ENCODE data around the gene RUNX3.

RUNX3 gene

DNA sequence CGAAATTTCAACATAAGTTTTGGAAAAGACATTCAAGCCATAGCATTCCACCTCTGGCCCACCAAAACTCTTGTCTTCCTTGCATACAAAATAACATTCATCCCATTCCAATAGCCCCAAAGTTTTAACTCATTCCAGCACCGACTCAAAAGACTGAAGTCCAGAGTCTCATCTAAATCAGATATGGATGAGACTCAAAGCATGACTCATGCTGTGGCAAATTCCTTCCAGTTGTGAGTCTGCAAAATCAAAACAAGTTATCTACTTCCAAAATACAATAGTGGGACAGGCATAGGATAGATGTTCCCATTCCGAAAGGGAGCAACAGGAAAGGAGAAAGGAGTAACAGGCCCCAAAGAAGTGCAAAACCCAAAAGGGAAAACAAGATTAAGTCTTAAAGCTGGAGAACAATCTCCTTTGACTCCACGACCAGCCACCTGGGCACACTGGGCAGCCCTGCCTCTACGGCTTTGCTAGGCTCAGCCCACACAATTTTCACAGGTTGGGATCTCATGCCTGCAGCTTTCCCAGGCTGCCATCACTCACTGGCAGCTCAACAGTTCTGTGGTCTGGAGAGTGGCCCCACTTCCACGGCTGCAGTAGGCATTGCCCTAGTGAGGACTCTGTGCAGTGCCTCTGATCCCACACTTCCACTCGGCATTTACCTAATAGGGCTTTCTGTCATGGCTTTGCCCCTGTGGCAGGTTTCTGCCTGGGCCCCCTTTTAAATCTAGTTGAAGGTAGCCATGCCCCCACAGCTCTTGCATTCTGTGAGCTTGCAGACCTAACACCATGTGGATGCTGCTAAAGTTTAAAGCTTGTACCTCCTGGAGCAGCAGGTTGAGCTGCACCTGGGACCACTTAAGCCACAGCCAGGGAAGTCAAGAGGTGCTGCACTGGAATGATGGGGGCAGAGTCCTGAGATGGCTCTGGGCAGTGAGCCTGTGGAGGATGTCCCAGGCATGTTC lies 51.0 kb downstream of the RUNX3 start:
- no peak for DNase-seq
- Histone ChIP-seq H3K27ac (ENCODE audit: low read length) (no peak overlapping the region), H3K4me2 (ENCODE audit: low read depth, low read length) (no peak overlapping the region), H3K9me2 (replicated peaks; ENCODE audit: insufficient read depth, low read length) (no peaks in the 10 kb centered on the region), H3K36me3 (replicated peaks; ENCODE audit: insufficient read depth, low read length) (no peaks in the 10 kb centered on the region), H3F3A (ENCODE audit: insufficient read depth, low read length) (no peaks in the 10 kb centered on the region), H3K9me3 (replicated peaks; ENCODE audit: insufficient read depth, low read length) (no peaks in the 10 kb centered on the region), H3K79me2 (ENCODE audit: low read length) (no peaks in the 10 kb centered on the region), H3K4me1 (ENCODE audit: low read length) (no peaks in the 10 kb centered on the region), H3K9ac (ENCODE audit: low read length) (no peak overlapping the region), H3K27me3 (replicated peaks; ENCODE audit: insufficient read depth, low read length) (no peaks in the 10 kb centered on the region), H2AFZ (ENCODE audit: low read length) (no peak overlapping the region), H4K20me1 (ENCODE audit: insufficient read depth, low read length) (no peaks in the 10 kb centered on the region), H3K4me3 (ENCODE audit: low read length) (no peak overlapping the region)
- no peak for TF ChIP-seq EZH2phosphoT487 (IDR thresholded peaks at IDR 0.05; ENCODE audit: low read length)
- no peak for TF ChIP-seq EZH2 (optimal IDR thresholded peaks at IDR 0.05; ENCODE audit: low read depth, low read length)
- TF ChIP-seq CTCF (IDR thresholded peaks at IDR 0.05; ENCODE audit: low read length): no peak

- H3F3A ChIP-seq (ENCODE audit: insufficient read depth, low read length): no peaks in the 10 kb centered on the region
- no peaks in the 10 kb centered on the region for H3K9me3 ChIP-seq (replicated peaks; ENCODE audit: insufficient read depth, low read length)
- H3K36me3 ChIP-seq (replicated peaks; ENCODE audit: insufficient read depth, low read length): no peaks in the 10 kb centered on the region
- H3K4me3 ChIP-seq (ENCODE audit: low read length): no peak overlapping the region
- no peaks in the 10 kb centered on the region for H3K9me2 ChIP-seq (replicated peaks; ENCODE audit: insufficient read depth, low read length)
- H2AFZ ChIP-seq (ENCODE audit: low read length): no peak overlapping the region
- DNase-seq: no peak
- no peaks in the 10 kb centered on the region for H4K20me1 ChIP-seq (ENCODE audit: insufficient read depth, low read length)
- H3K4me2 ChIP-seq (ENCODE audit: low read depth, low read length): no peak overlapping the region
- no peaks in the 10 kb centered on the region for H3K79me2 ChIP-seq (ENCODE audit: low read length)
- no peak overlapping the region for H3K9ac ChIP-seq (ENCODE audit: low read length)
- TF ChIP-seq EZH2phosphoT487 (IDR thresholded peaks at IDR 0.05; ENCODE audit: low read length): no peak
- no peak for TF ChIP-seq CTCF (IDR thresholded peaks at IDR 0.05; ENCODE audit: low read length)
- TF ChIP-seq EZH2 (optimal IDR thresholded peaks at IDR 0.05; ENCODE audit: low read depth, low read length): no peak
- H3K4me1 ChIP-seq (ENCODE audit: low read length): no peaks in the 10 kb centered on the region
- H3K27ac ChIP-seq (ENCODE audit: low read length): no peak overlapping the region
- H3K27me3 ChIP-seq (replicated peaks; ENCODE audit: insufficient read depth, low read length): no peaks in the 10 kb centered on the region
Observed at GRCh38 chr1:24878045-24878444, 52.0 kb downstream of the RUNX3 start.

DNA sequence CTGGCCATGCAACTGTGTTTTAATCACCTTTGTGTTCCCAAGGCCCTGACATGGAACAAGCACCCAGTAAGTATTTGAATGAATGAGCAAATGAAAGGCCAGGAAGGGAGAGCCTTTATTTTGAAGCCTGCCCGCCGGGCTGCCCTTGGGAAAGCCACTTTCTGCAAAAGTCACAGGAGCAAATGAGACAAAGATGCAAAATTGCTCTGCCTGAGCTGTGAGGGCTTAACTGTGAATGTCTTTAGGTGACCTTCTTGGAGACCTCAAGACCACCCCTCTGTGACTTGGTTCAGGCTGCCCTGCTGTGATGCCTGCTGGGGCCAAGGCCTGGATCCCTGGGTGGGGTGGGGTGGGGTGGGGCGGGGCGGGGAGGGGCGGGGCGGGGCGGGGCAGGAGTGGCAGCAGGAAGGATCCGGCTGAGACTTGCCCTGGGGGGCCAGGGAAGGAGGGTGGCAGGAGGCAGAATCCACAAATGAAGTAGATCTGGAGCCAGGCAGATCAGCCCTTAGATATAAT lies 54.0 kb downstream of the RUNX3 start:
- H4K20me1 ChIP-seq (ENCODE audit: insufficient read depth, low read length): no peaks in the 10 kb centered on the region
- H3K4me3 ChIP-seq (ENCODE audit: low read length): no peak overlapping the region
- H3K27me3 ChIP-seq (replicated peaks; ENCODE audit: insufficient read depth, low read length): no peaks in the 10 kb centered on the region
- H3K4me1 ChIP-seq (ENCODE audit: low read length): no peaks in the 10 kb centered on the region
- no peaks in the 10 kb centered on the region for H3K79me2 ChIP-seq (ENCODE audit: low read length)
- H2AFZ ChIP-seq (ENCODE audit: low read length): no peak overlapping the region
- H3K27ac ChIP-seq (ENCODE audit: low read length): no peak overlapping the region
- no peaks in the 10 kb centered on the region for H3K9me2 ChIP-seq (replicated peaks; ENCODE audit: insufficient read depth, low read length)
- H3K9me3 ChIP-seq (replicated peaks; ENCODE audit: insufficient read depth, low read length): no peaks in the 10 kb centered on the region
- no peak overlapping the region for H3K9ac ChIP-seq (ENCODE audit: low read length)
- H3F3A ChIP-seq (ENCODE audit: insufficient read depth, low read length): no peaks in the 10 kb centered on the region
- no peaks in the 10 kb centered on the region for H3K36me3 ChIP-seq (replicated peaks; ENCODE audit: insufficient read depth, low read length)
- DNase-seq: no peak
- no peak for TF ChIP-seq EZH2 (optimal IDR thresholded peaks at IDR 0.05; ENCODE audit: low read depth, low read length)
- no peak for TF ChIP-seq CTCF (IDR thresholded peaks at IDR 0.05; ENCODE audit: low read length)
- no peak for TF ChIP-seq EZH2phosphoT487 (IDR thresholded peaks at IDR 0.05; ENCODE audit: low read length)
- no peak overlapping the region for H3K4me2 ChIP-seq (ENCODE audit: low read depth, low read length)
